Brain microvascular endothelial cell (primary cell): Measurements from ENCODE around the gene TMEM141.
"Not testable (repeated sequence)": the region's sequence is repeated elsewhere in the genome, so short reads cannot be mapped to it uniquely, and the experiment has no call there.

Source experiments
- DNase-seq: peaks from one replicate; pipeline ENCODE4 v3.0.0-alpha.2; 2020
- H3K27ac ChIP-seq: fragments of 250-450 bp; sonication (Bioruptor Pico); 2 replicates; pipeline ENCODE4 v1.5.1; 2020; ENCODE audit warnings: mild to moderate bottlenecking, moderate library complexity
- H3K27me3 ChIP-seq: fragments of 250-450 bp; sonication (Bioruptor Pico); replicated peaks from 2 replicates; pipeline ENCODE4 v1.5.1; 2020; ENCODE audit warnings: mild to moderate bottlenecking
- H3K36me3 ChIP-seq: fragments of 250-450 bp; sonication (Bioruptor Pico); replicated peaks from 2 replicates; pipeline ENCODE4 v1.5.1; 2020; ENCODE audit warnings: mild to moderate bottlenecking
- H3K4me3 ChIP-seq: 2 replicates; pipeline ENCODE4 v1.5.1; 2011; ENCODE audit warnings: low read depth, mild to moderate bottlenecking, control low read depth, low read length, moderate library complexity
- CTCF ChIP-seq: IDR thresholded peaks from 2 replicates; pipeline ENCODE4 v1.5.1; 2011; ENCODE audit warnings: low read depth, mild to moderate bottlenecking, moderate library complexity, low read length, control low read depth, inconsistent platforms; ENCODE audit errors: missing control alignments
- in situ Hi-C: cut with HindIII; loops from 2 replicates; pipeline ENCODE4 v1.10.0; 2017; ENCODE audit warnings: low sequenced_read_pairs, low pct_ligation_motif_present

TMEM141 gene

GRCh38 chr9:136795000-136795348 is 3.8 kb downstream of the TMEM141 start:
- H3K27me3 ChIP-seq: peaks cover 2% of the 10 kb centered on the region
- no peak for DNase-seq
- H3K4me3 ChIP-seq: no peak overlapping the region
- no peak for TF ChIP-seq CTCF
- H3K36me3 ChIP-seq: peaks cover 9% of the 10 kb centered on the region
- in situ Hi-C loops: no loop called here
- no peak overlapping the region for H3K27ac ChIP-seq

- Histone ChIP-seq H3K36me3 (peaks cover 9% of the 10 kb centered on the region), H3K4me3 (no peak within 1 kb of the TSS), H3K27ac (no peak within 1 kb of the TSS), H3K27me3 (peaks cover 2% of the 10 kb centered on the region)
- no peak for DNase-seq
- TF ChIP-seq CTCF: no peak
- in situ Hi-C loops: no loop called here
Measured at GRCh38 chr9:136796238-136796774, 5.2 kb downstream of the TMEM141 start, which contains the start of gene CCDC183. Gene CCDC183 (plus strand): TSS chr9:136796338. CDS start chr9:136796398, 60 bp downstream.

GRCh38 chr9:136796775-136797347 is 5.7 kb downstream of the TMEM141 start:
- H3K27me3 ChIP-seq, H3K36me3 ChIP-seq, H3K27ac ChIP-seq, in situ Hi-C loops, H3K4me3 ChIP-seq: not testable (repeated sequence)
- DNase-seq: peak; percentile 71

GRCh38 chr9:136798708-136799078 is 7.5 kb downstream of the TMEM141 start:
- DNase-seq: no peak
- no peak for TF ChIP-seq CTCF
- Histone ChIP-seq H3K36me3 (no peaks in the 10 kb centered on the region), H3K27me3 (peaks cover 2% of the 10 kb centered on the region), H3K4me3 (no peak overlapping the region), H3K27ac (no peak overlapping the region)
- in situ Hi-C loops: no loop called here

DNA sequence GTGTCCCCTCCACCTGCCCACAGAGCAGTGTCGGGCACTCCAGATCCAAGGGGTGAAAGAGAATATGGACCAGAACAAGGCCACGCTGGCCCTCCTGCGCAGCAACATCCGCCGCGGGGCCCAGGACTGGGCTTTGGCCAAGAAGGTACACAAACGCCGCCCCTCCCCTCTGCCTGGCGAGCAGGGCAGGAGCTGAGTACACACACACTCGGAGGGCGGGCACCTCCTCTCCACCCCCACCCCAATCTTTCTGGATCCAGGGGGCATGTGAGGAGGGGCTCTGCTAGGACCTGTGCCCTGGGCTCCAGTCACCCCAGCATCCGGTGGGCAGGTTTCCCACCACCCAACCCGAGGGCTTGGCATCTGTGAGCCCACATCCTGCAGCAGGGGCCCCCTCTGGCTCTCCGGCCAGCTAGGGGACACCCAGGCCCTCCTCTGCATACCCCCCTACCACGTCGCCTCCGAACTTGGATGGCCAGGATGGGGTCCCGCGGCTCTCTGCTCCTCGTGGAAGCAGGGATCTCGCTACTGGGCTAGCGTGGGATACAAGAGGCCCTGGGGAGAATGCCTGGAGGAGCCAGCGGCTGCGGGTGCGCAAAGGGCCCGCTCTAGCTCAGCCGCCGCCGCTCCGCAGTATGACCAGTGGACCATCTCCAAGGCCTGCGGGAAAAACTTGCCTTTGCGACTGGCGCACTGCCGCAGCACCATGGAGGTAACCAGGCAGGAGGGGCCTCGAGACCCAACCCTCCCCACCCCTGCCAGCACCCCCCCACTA is 8.1 kb downstream of the TMEM141 start:
- Histone ChIP-seq H3K27ac (no peak overlapping the region), H3K4me3 (no peak overlapping the region), H3K36me3 (no peaks in the 10 kb centered on the region), H3K27me3 (peaks cover 2% of the 10 kb centered on the region)
- TF ChIP-seq CTCF: no peak
- in situ Hi-C loops: no loop called here
- DNase-seq: no peak

DNA sequence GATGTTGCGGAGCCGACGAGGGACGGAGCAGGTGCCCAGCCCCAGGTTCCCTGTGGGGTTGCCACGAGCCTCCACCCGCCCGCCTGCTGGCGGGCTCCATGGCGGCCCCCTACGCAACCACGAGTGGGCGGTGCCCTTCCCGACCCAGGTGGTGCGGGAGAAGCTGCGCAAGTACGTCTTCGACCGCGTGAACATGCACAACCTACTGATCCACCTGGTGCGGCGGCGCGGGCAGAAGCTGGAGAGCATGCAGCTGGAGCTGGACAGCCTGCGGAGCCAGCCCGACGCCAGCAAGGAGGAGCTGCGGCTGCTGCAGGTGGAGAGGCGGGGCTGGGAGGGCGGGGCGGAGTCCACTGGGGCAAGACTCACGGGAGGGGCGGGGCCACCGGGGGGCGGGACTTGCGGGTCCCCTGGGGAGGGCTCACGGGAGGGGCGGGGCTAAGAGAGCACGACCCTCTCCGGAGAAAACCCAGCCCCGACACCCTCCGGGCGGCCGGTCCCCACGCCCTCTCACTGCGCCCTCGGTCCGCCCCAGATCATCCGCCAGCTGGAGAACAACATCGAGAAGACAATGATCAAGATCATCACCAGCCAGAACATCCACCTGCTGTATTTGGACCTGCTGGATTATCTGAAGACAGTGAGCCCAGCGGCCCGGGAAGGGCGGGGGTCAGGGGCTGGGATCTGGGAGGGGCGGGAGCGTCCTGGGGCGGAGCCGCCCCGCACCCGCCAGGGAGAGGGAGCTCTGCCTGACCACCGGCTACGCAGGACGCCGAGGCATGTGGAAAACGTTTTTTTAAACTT is 8.9 kb downstream of the TMEM141 start:
- in situ Hi-C loops: loop anchor here (25.0 kb wide), 1 partner anchor 237 kb away; the partner anchor contains the start of genes ABCA2, FUT7 and NPDC1
- H3K36me3 ChIP-seq: no peaks in the 10 kb centered on the region
- peaks cover 2% of the 10 kb centered on the region for H3K27me3 ChIP-seq
- H3K4me3 ChIP-seq: no peak overlapping the region
- TF ChIP-seq CTCF: no peak
- DNase-seq: no peak
- no peak overlapping the region for H3K27ac ChIP-seq
